HG02610 (cell line): ENCODE data around the gene FAM149A.

Experiments used
- ATAC-seq: cut with Tn5 transposase; IDR thresholded peaks from one replicate; pipeline ENCODE4 v1.9.1; 2021; ENCODE audit warnings: mild to moderate bottlenecking, moderate library complexity; ENCODE audit not compliant: unreplicated experiment

FAM149A gene

DNA sequence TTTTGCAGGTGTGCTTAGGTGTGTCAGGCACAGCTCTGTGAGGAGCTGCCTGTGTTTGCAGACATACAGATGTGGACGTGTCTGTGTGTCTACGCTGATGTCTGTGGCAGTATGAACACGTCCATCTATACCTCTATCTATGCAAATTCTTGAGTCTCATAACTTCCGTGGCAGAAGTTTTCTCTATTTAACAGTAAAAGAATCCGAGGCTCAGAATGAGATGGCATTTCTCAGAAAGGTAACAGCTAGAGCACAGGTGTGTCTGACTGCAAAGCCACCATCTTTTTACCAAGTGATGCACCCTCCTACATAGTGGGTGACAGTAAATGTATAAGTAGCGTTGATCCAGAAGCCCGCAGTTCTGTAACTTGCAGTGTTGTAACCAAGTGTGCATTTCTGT is 47.0 kb downstream of the FAM149A start:
- no peak for ATAC-seq

DNA sequence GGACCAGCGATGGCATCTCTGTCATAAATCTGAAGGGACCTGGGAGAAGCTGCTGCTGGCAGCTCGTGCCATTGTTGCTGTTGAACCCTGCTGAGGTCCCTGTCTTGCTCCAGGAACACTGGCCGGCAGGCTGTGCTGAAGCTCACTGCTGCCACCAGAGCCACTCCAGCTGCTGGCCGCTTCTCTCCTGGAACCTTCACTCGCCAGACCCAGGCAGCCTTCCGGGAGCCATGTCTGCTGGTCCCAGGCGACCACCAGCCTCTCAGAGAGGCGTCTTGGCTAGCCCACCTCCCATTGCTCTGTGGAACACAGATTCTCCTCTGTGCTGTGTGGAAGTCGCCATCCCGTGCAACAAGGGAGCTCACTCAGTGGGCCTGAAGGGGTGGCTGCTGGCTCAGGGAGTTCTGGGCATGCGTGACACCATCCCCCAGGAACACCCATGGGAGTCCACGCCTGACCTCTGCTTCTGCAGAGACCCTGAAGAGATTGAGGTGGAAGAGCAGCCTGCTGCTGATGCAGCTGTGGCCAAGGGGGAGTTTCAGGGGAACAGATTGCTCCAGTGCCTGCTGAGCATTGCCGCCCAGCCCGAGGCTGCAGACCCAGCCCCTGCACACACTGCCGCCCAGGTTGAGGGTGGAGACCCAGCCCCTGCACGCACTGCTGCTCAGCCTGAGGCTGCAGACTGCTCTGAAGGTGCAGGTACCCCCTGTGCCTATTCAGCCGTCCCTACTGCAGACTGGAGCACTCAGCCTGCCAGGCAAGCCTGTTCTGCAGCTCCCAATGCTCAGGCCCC is 53.7 kb downstream of the FAM149A start:
- ATAC-seq = no peak

DNA sequence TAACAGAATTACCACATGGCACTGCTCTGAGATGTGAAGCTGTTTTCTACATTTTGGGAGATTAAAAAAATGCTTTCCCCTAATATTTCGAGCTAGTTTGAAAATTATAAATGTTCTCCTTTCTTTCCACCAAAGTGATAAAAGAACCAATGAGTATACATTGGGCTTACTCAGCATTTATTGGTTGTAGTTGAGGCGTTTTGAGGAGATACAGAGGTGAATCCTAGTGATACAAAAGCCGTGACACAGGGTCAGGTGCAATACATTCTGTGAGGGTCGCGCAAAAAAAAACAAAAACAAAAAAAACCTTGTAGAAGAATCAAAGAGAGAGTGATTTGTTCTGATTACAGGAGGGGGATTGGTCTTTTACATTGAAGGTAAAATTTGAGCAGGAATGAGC is 54.5 kb downstream of the FAM149A start:
- ATAC-seq = no peak

DNA sequence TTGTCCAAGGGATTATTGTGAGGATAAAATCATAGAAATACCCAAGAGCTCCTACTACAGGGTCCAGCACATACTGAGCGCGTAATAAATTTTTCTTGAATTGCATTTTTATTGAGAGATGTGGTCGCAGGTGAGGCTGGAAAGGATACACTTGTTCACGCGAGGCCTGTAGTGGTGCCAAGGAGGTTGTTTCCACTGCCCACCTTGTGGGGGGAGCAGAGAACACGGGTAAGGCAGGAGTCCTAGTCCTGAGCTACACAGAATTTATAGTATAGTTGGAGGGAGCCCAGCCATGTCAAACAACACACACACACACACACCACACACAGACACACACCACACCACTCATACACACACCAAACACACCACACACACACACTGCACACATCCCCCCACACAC is 55.1 kb downstream of the FAM149A start:
- no peak for ATAC-seq

DNA sequence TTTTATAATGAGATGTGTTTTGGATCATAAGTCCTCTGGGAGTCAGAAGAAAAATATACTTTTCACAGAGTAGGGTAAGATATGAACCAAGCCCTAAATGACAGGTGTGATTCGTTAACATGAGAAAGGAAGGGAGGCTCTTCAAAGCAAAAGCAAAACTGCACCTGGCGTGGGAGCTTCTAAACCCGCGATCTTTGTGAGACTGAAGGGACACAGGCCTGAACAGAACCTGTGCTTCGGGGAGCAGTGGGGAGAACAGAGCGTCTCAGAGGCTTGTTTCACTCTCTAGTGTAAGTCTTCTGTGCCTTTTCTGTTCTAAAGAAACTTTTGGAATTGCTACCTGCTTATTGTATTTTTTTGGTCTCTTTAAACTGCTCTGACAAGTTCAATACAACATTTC is 56.6 kb downstream of the FAM149A start:
- ATAC-seq = peak; percentile 96

GRCh38 chr4:186166852-186167512 is 62.5 kb downstream of the FAM149A start:
- no peak for ATAC-seq

DNA sequence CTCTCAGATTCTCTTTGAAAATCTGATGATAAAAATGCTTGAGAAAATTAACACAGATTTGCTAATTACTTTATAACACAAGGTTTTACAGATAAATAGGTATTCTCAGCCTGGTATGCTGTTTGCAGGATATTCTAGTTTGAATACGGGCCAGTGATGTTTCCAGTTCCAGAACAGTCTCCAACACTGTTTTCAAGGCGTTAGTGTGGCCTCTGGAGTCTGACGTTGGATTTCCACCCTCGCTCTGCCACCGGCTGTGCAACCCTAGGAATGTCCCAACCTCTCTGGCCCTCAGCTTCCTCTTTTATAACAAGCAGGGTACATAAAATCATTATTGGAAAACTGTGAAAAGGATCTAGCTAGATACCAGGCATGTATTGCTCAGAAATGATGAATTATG is 63.1 kb downstream of the FAM149A start:
- no peak for ATAC-seq

GRCh38 chr4:186168750-186169149 is 64.2 kb downstream of the FAM149A start:
- no peak for ATAC-seq

DNA sequence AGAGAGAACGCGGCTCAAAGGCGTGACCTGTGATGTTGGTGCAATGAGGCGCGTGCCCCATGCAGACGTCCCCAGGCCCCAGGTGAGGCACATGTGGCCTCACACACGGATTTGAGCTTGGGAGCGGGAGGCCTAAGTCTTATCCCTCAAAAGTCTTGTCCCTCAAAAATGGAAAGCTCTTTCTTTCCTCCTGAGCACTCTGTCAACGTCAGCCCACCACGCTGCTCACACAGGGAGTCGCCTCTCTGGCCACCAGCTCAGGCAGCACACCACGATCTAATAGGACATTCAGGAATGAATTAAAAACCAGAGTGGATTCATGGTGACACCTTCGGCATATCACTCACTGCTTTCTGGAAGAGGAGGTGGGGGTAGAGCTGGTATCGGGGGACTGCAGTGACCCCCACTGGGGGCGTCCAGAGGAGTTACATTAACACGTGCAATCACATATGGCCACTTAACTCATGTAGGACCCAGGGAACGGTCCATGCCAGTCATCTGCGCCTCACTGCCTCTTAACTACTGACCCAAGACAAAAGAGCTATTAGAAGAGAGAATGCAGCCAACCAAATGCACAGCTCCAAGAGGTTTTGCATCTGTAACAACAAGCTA is 64.9 kb downstream of the FAM149A start:
- ATAC-seq = no peak

DNA sequence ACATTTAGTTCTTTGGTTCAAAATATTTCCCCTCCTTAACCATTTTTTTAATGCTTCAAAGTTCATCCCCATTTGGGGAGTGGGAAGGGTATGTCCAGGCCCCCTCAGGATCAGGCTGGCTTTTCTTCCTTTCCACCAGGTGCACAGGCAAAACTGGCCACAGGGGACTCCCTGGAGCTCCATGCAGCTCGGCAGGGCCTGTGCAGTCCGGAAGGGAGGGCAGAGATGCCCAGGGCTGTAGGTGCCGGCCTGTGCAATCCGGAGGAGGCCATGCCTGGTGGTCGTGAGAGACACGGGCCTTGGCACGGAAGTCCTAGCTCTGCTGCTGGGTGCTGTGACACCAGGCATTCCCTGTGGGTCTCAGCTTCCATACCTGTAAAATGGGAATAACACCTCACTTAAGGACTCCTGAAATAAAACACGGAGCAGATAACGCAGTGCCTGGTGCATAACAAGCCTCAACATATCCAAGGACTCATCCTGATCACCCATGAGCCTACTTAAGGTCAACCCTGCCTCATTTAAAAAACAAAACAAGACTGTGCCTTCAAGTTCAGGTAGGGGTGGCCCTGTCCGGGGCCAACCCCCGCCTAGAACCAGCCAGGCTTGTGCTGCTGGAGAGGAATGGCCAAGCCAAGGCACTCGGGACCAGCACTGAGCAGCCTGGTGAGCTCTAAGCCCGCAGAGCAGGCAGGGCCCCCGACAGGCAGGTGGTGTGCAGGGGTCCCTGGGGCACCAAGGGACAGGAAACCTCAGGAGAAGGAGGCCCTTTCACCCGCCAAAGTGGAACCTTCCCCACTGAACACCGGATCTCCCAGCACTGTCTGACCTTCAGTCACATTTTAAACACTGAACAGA is 65.7 kb downstream of the FAM149A start:
- no peak for ATAC-seq

DNA sequence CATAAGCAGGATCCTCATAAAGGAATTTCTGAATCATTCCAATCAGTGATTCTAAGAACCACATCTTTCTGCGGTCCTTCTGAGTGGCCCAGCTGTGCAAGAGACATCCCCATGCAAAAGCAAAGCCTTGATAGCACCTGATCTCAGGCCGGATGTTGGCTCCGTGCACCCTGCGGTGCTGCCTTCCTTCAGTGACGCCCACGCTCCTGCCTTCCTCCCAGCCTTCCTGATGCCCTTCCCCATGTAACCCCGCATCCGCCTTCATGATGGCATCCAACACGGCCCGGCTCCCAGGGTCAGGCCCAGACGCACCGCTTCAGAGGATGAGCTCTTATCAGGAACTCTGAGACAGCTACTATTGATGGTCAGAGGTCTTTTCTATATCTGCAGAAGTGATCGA is 66.5 kb downstream of the FAM149A start:
- ATAC-seq = no peak

GRCh38 chr4:186172546-186172945 is 68.0 kb downstream of the FAM149A start:
- ATAC-seq = no peak

- no peak for ATAC-seq
Observed at GRCh38 chr4:186188107-186188506, 83.6 kb downstream of the FAM149A start.

GRCh38 chr4:186189656-186190055 is 85.2 kb downstream of the FAM149A start:
- ATAC-seq = no peak

- peak; percentile 28 for ATAC-seq
Observed at GRCh38 chr4:186190581-186191199, 86.2 kb downstream of the FAM149A start.

DNA sequence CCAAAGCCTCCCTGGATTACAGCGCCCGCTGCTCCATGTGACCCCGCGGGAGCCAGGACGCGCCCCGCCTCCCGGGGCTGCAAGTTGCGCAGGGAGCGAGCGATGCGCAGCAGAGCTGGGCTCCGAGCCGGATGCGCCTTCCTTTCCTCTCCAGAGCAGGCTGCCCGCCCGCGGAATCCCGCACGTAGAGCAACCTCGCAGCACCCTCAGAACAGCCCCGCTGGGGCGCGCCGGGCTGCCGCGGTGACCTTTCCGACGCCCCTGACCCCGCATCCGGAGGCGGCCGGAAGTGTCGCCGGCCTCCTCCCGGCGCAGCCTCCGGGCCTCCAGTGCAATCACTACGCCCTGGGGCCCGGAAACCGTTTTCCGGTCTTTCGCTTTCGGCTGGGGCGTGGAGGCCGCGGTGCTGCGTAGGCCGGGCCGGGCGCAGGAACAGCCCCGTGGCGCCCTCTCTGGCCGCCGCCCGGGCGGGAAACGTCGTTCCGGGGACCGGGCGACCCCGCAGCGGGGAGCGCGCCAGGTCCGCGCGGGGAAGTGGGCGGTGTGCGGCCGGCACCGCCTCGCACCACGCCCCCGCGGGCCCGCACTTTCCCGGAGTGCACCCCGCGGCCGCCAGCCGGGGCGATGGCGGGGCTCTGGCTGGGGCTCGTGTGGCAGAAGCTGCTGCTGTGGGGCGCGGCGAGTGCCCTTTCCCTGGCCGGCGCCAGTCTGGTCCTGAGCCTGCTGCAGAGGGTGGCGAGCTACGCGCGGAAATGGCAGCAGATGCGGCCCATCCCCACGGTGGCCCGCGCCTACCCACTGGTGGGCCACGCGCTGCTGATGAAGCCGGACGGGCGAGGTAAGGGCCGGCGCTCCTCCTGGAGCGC is 86.9 kb downstream of the FAM149A start, which contains the start of gene CYP4V2:
TSS of gene CYP4V2 (plus strand) at position 368 of the 866 bp plus-strand sequence. CDS start at position 625, 257 bp downstream.
- peak; percentile 90 for ATAC-seq

DNA sequence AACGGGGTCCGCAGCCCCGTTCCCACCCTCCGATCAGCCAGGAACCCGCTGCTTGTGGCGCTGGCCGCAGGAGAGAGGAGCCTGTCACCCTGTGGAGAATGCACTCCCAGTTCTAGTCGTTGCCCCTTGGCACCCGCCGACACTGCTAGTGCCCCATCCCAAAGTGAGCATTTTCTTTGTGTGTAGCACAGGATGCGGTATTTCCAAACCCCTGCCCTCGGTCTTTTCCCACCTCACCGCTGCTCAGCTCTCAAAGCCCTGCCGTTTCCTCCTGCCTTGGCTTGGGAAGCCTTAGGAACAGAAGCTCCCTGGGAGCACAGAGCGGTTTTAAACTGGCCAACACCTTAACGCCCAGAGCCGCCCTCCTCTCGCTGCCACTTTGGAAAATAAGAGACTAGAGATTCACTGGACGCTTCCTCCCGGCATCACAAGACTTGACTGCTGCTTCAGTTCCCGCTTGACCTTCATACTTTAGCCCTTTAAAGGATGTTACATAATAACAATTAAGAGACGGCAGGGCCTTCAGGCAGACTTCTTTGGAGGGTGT is 87.6 kb downstream of the FAM149A start:
- peak; percentile 13 for ATAC-seq

DNA sequence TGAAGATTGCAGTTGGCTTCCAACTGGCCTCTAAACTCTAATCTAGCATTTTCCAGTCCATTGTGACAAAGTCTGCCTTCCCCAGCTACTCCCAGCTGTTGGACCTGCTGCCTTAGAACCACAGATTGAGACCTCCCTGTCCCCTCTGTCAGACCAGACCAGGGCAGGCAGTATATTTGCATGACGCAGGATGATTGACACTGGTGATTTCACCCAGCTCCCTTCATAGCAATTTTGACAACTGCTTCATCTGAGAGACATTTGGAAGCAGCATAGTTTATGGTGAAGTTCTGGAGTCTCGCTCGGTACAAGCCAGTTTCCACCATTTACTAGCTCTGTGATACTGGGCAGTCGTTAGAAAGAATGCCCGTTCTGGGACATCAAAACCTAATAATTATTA is 89.3 kb downstream of the FAM149A start:
- no peak for ATAC-seq

- no peak for ATAC-seq
Observed at GRCh38 chr4:186196063-186196462, 91.6 kb downstream of the FAM149A start.
